GM23248 (cell line): ENCODE data around the gene SCNN1A. TPM values are rescaled to one million over a fixed set of nuclear protein-coding genes. Genes with fewer than 3 reads are reported as not detected.
A peak's percentile ranks its signal among the peaks of the same experiment; 100 is the strongest.

Experiments
- DNase-seq: peaks from one replicate; pipeline ENCODE4 v3.0.0-alpha.2; 2015
- H2AFZ ChIP-seq: fragments of 200-600 bp; sonication (generic); 2 replicates; pipeline ENCODE4 v1.6.1; 2016; ENCODE audit warnings: antibody characterized with exemption
- H3F3A ChIP-seq: fragments of 200-600 bp; sonication (generic); 2 replicates; pipeline ENCODE4 v1.6.1; 2016; ENCODE audit warnings: mild to moderate bottlenecking, antibody characterized with exemption, mixed run types; ENCODE audit not compliant: insufficient read depth
- H3K27ac ChIP-seq: fragments of 200-600 bp; sonication (generic); 2 replicates; pipeline ENCODE4 v1.5.1; 2016; ENCODE audit warnings: mild to moderate bottlenecking
- H3K27me3 ChIP-seq: fragments of 200-600 bp; sonication (generic); replicated peaks from 2 replicates; pipeline ENCODE4 v1.6.1; 2016; ENCODE audit warnings: mild to moderate bottlenecking; ENCODE audit not compliant: insufficient read depth
- H3K36me3 ChIP-seq: fragments of 200-600 bp; sonication (generic); 2 replicates; pipeline ENCODE4 v1.6.1; 2016; ENCODE audit warnings: low read depth, mild to moderate bottlenecking
- H3K4me1 ChIP-seq: fragments of 200-600 bp; sonication (generic); 2 replicates; pipeline ENCODE4 v1.6.1; 2016; ENCODE audit warnings: mild to moderate bottlenecking; ENCODE audit not compliant: insufficient read depth
- H3K4me2 ChIP-seq: fragments of 200-600 bp; sonication (generic); one replicate; pipeline ENCODE4 v1.6.1; 2016; ENCODE audit warnings: mild to moderate bottlenecking; ENCODE audit not compliant: unreplicated experiment
- H3K4me3 ChIP-seq: fragments of 200-600 bp; sonication (generic); 2 replicates; pipeline ENCODE4 v1.5.1; 2016; ENCODE audit warnings: mild to moderate bottlenecking
- H3K79me2 ChIP-seq: fragments of 200-600 bp; sonication (generic); 2 replicates; pipeline ENCODE4 v1.6.1; 2016; ENCODE audit warnings: mild to moderate bottlenecking; ENCODE audit not compliant: insufficient read depth
- H3K9ac ChIP-seq: fragments of 200-600 bp; sonication (generic); 2 replicates; pipeline ENCODE4 v1.6.1; 2016; ENCODE audit warnings: mild to moderate bottlenecking
- H3K9me2 ChIP-seq: fragments of 200-600 bp; sonication (generic); 2 replicates; pipeline ENCODE4 v1.6.1; 2016; ENCODE audit warnings: mixed run types, mild to moderate bottlenecking, moderate library complexity; ENCODE audit not compliant: insufficient read depth
- H3K9me3 ChIP-seq: fragments of 200-600 bp; sonication (generic); one replicate; pipeline ENCODE4 v1.6.1; 2017; ENCODE audit warnings: low read depth
- H4K20me1 ChIP-seq: fragments of 200-600 bp; sonication (generic); 2 replicates; pipeline ENCODE4 v1.6.0; 2016; ENCODE audit not compliant: insufficient read depth
- EZH2 ChIP-seq: fragments of 200-600 bp; sonication (generic); IDR thresholded peaks from 2 replicates; pipeline ENCODE4 v1.6.1; 2018; ENCODE audit warnings: antibody characterized with exemption, mild to moderate bottlenecking; ENCODE audit not compliant: insufficient read depth, poor library complexity, severe bottlenecking
- EZH2phosphoT487 ChIP-seq: fragments of 200-600 bp; sonication (generic); IDR thresholded peaks from 2 replicates; pipeline ENCODE4 v1.6.1; 2018; ENCODE audit warnings: antibody characterized with exemption, moderate library complexity, mild to moderate bottlenecking, low read depth; ENCODE audit not compliant: insufficient read depth
- WGBS, 2 experiments: methylation state at CpG; one replicate each; pipeline ENCODE4 v1.1.6; 2015 to 2017; ENCODE audit warnings: low lambda C conversion rate in 2 of 2, low coverage in 1 of 2; ENCODE audit errors: missing lambda C conversion rate in 2 of 2; 5-methylcytosine and 5-hydroxymethylcytosine counted together
- in situ Hi-C: fragments of 300-500 bp; cut with MboI; formaldehyde crosslinking; loops from 2 replicates; pipeline ENCODE4 v1.15.0; 2020
- polyA plus RNA-seq: library from polyadenylated mRNA; unstranded; fragments of >200 nt; fragmentation: Nextera tagmentation; extraction: Ambion mirVana; gene quantifications from 2 replicates; pipeline ENCODE4 v1.2.1, GENCODE V29; 2016
- total RNA-seq: library from RNA; depleted of rRNA; stranded (reverse); fragments of >200 nt; shearing (Covaris generic); gene quantifications from 2 replicates; pipeline ENCODE4 v1.2.3, GENCODE V29; 2014

Gene SCNN1A
- total and polyA plus RNA-seq, 2 experiments from 2014 or later: 0.59 to 0.76 TPM

DNA sequence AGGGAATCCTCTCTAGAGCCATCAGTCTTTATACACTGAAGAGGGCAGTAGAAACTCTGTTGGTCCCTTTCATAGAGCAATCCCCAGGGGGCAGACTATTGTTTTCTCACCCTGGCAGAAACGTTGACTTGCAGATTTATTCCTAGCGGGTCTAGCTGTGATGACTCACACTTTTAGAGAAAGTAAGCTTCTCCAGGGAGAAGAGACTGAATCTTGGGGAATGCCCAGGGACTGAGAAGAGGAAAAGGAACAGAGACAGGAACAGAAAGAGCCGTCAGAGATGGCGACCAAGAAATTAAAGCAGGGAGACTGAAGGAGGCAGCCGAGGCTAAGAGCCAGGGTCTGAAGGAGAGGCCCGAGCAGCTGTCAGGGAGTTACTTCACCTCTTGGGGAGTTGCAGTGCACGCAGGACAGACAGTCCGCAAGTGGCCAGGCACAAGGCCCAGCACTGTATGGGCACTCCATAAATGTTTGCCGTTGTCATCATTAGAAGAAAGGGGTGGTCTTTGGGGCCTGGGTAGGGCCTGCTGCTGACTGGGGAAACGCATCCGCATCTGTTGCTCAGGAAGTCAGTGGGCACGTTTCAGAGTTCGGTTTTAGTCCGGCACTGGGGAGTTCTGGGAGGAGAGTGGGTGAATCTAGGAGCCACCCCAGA is 51.9 kb downstream of the SCNN1A start:
- peaks cover 51% of the 10 kb centered on the region for H3F3A ChIP-seq
- no peak for TF ChIP-seq EZH2
- no peak for TF ChIP-seq EZH2phosphoT487
- peak; percentile 98 for DNase-seq
- peak overlapping the region; percentile 28 for H3K4me3 ChIP-seq
- no peaks in the 10 kb centered on the region for H4K20me1 ChIP-seq
- peaks cover 15% of the 10 kb centered on the region; the same call in 1 of the 2 replicates for H3K36me3 ChIP-seq
- in situ Hi-C loops: no loop called here
- peak overlapping the region; percentile 78 for H3K27ac ChIP-seq
- peaks cover 10% of the 10 kb centered on the region for H3K79me2 ChIP-seq
- H3K4me1 ChIP-seq: peaks cover 32% of the 10 kb centered on the region
- H3K9me3 ChIP-seq: no peaks in the 10 kb centered on the region
- H3K4me2 ChIP-seq: peak overlapping the region; percentile 58
- H2AFZ ChIP-seq: peak overlapping the region; percentile 36; the same call in 1 of the 2 replicates
- WGBS, 2 experiments: 6% methylated on average over 14 of the region's 14 CpGs
- H3K27me3 ChIP-seq: no peaks in the 10 kb centered on the region
- no peaks in the 10 kb centered on the region for H3K9me2 ChIP-seq
- H3K9ac ChIP-seq: peak overlapping the region; percentile 60

DNA sequence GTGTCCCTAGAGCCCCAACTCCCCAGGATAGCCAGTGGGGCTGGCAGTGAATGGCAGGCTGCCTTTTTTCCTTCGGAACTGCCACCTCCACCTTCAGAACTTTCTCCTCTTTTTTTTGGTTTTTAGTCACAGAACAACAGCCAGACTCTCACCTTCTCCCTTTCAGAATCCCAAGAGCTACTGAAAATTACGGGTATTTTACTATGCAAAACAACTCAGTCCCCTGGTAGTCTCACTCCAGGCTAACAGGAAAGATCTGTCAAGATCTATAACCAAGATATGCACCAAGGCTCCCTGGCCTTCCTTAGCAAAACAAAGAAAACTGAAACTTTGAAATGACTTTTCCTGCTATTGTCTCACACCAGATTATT is 52.4 kb downstream of the SCNN1A start:
- Histone ChIP-seq H3K4me3 (no peak overlapping the region), H3K4me2 (no peak overlapping the region), H3F3A (peaks cover 46% of the 10 kb centered on the region), H4K20me1 (no peaks in the 10 kb centered on the region), H3K9me2 (no peaks in the 10 kb centered on the region), H3K9me3 (no peaks in the 10 kb centered on the region), H3K27ac (peak overlapping the region; percentile 78), H3K79me2 (peaks cover 5% of the 10 kb centered on the region), H3K36me3 (peaks cover 10% of the 10 kb centered on the region; the same call in 1 of the 2 replicates), H3K27me3 (no peaks in the 10 kb centered on the region), H3K9ac (peak overlapping the region; percentile 60), H3K4me1 (peaks cover 32% of the 10 kb centered on the region), H2AFZ (no peak overlapping the region)
- 54 to 56% methylated on average over 2 of the region's 2 CpGs for WGBS, 2 experiments
- DNase-seq: no peak
- in situ Hi-C loops: no loop called here
- TF ChIP-seq EZH2phosphoT487 (no peak), EZH2 (no peak)

GRCh38 chr12:6322352-6322751 is 53.0 kb downstream of the SCNN1A start:
- Histone ChIP-seq H3K9me3 (no peaks in the 10 kb centered on the region), H2AFZ (no peak overlapping the region), H3K27ac (no peak overlapping the region), H3K9me2 (no peaks in the 10 kb centered on the region), H3K79me2 (no peaks in the 10 kb centered on the region), H3K9ac (no peak overlapping the region), H3K4me2 (no peak overlapping the region), H4K20me1 (no peaks in the 10 kb centered on the region), H3K4me1 (peaks cover 32% of the 10 kb centered on the region), H3K4me3 (no peak overlapping the region), H3K36me3 (peaks cover 9% of the 10 kb centered on the region; the same call in 1 of the 2 replicates), H3K27me3 (no peaks in the 10 kb centered on the region), H3F3A (peaks cover 46% of the 10 kb centered on the region)
- 81 to 89% methylated on average over 4 of the region's 4 CpGs for WGBS, 2 experiments
- in situ Hi-C loops: no loop called here
- no peak for DNase-seq
- TF ChIP-seq EZH2phosphoT487 (no peak), EZH2 (no peak)

GRCh38 chr12:6321905-6322304 is 53.5 kb downstream of the SCNN1A start:
- H3K27me3 ChIP-seq: no peaks in the 10 kb centered on the region
- in situ Hi-C loops: no loop called here
- H3F3A ChIP-seq: peaks cover 43% of the 10 kb centered on the region
- H2AFZ ChIP-seq: no peak overlapping the region
- H3K4me3 ChIP-seq: no peak overlapping the region
- peaks cover 6% of the 10 kb centered on the region; the same call in 1 of the 2 replicates for H3K36me3 ChIP-seq
- TF ChIP-seq EZH2 (no peak), EZH2phosphoT487 (no peak)
- peak; percentile 0 for DNase-seq
- H3K4me2 ChIP-seq: no peak overlapping the region
- 66% methylated on average over 6 of the region's 6 CpGs for WGBS, 2 experiments
- H3K4me1 ChIP-seq: peaks cover 32% of the 10 kb centered on the region
- no peaks in the 10 kb centered on the region for H4K20me1 ChIP-seq
- H3K9me2 ChIP-seq: no peaks in the 10 kb centered on the region
- H3K79me2 ChIP-seq: no peaks in the 10 kb centered on the region
- no peak overlapping the region for H3K27ac ChIP-seq
- no peaks in the 10 kb centered on the region for H3K9me3 ChIP-seq
- H3K9ac ChIP-seq: no peak overlapping the region

- TF ChIP-seq EZH2: no peak
- TF ChIP-seq EZH2phosphoT487: no peak
- Histone ChIP-seq H3K9ac (no peak overlapping the region), H3K27ac (no peak overlapping the region), H3F3A (peaks cover 26% of the 10 kb centered on the region), H3K4me1 (peaks cover 16% of the 10 kb centered on the region), H3K4me3 (no peak overlapping the region), H3K4me2 (no peak overlapping the region), H3K9me3 (no peaks in the 10 kb centered on the region), H3K79me2 (no peaks in the 10 kb centered on the region), H3K27me3 (no peaks in the 10 kb centered on the region), H2AFZ (no peak overlapping the region), H3K36me3 (no peaks in the 10 kb centered on the region), H3K9me2 (no peaks in the 10 kb centered on the region), H4K20me1 (no peaks in the 10 kb centered on the region)
- in situ Hi-C loops: no loop called here
- DNase-seq: peak; percentile 7
- WGBS, 2 experiments: 87 to 90% methylated on average over 4 of the region's 4 CpGs
Measured at GRCh38 chr12:6319446-6319845, 55.9 kb downstream of the SCNN1A start.
